ENCODE data around the gene PRKD2. TPM values are rescaled to one million over a fixed set of nuclear protein-coding genes. Genes with fewer than 3 reads are reported as not detected.
A peak's percentile ranks its signal among the peaks of the same experiment; 100 is the strongest.

Gene PRKD2
- total and polyA plus RNA-seq, 8 donors: 13.8 to 90.3 (median 21.0) TPM

- H3K4me1 ChIP-seq: no peaks in the 10 kb centered on the region
- no peak for FAIRE-seq
- H3K9me3 ChIP-seq: no peaks in the 10 kb centered on the region
These were observed 46.1 kb downstream of the PRKD2 start for GRCh38 chr19:46670813-46671212.

GRCh38 chr19:46668662-46669061 lies 48.3 kb downstream of the PRKD2 start:
- Histone ChIP-seq H3K36me3 (no peaks in the 10 kb centered on the region), H3K27me3 (no peaks in the 10 kb centered on the region), H3K27ac (no peak overlapping the region), H3K4me1 (no peaks in the 10 kb centered on the region), H3K9me3 (no peaks in the 10 kb centered on the region), H3K4me3 (no peak overlapping the region)
- no peak for DNase-seq
- ATAC-seq: no peak
- FAIRE-seq: no peak
- intact Hi-C loops (cut with DNase I): loop anchor here in 1 of 3 donors (10.0 kb wide), 1 partner anchor 144 kb away; no protein-coding TSS in a partner anchor
- TF ChIP-seq CTCF (IDR thresholded peaks at IDR 0.05): no peak
- WGBS, 2 donors: 88 to 90% methylated on average over 3 of the region's 3 CpGs

More at GRCh38 chr19:46670813-46671212, 46.1 kb downstream of the PRKD2 start:
- intact Hi-C loops (cut with DNase I): no loop called here
- no peak for DNase-seq
- no peak overlapping the region for H3K4me3 ChIP-seq
- no peak for TF ChIP-seq CTCF (IDR thresholded peaks at IDR 0.05)
- peaks cover 0 to 7% (median 4%) of the 10 kb centered on the region in 3 donors for H3K36me3 ChIP-seq
- no peak for ATAC-seq
- H3K27ac ChIP-seq: no peak overlapping the region
- no peaks in the 10 kb centered on the region for H3K27me3 ChIP-seq

DNA sequence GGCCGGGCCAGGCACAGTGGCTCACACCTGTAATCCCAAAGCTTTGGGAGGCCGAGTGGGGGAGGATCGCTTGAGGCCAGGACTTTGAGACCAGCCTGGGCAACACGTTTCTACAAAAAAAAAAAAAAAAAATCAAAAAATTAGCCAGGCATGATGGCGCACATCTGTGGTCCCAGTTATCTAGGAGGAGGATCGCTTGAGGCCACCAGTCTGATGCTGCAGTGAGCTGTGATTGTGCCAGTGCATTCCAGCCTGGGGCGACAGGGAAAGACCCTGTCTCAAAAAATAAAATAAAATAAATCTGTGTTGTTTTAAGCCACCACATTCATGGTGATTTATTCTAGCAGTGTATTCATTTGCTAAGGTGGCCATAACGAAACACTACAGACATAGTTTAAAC lies 51.8 kb downstream of the PRKD2 start:
- no peaks in the 10 kb centered on the region for H3K36me3 ChIP-seq
- no peak overlapping the region for H3K27ac ChIP-seq
- peaks cover 0 to under 1% (median 0%) of the 10 kb centered on the region in 4 donors for H3K27me3 ChIP-seq
- intact Hi-C loops (cut with DNase I): loop anchor here in 1 of 3 donors (10.0 kb wide), 1 partner anchor 140 kb away; no protein-coding TSS in a partner anchor
- 72 to 75% methylated on average over 8 of the region's 8 CpGs for WGBS, 2 donors
- ATAC-seq (no peak), DNase-seq (no peak), FAIRE-seq (no peak)
- H3K4me3 ChIP-seq: no peak overlapping the region
- no peak for TF ChIP-seq CTCF (IDR thresholded peaks at IDR 0.05)
- peaks cover 5 to 9% (median 7%) of the 10 kb centered on the region in 3 donors for H3K4me1 ChIP-seq
- no peaks in the 10 kb centered on the region for H3K9me3 ChIP-seq

DNA sequence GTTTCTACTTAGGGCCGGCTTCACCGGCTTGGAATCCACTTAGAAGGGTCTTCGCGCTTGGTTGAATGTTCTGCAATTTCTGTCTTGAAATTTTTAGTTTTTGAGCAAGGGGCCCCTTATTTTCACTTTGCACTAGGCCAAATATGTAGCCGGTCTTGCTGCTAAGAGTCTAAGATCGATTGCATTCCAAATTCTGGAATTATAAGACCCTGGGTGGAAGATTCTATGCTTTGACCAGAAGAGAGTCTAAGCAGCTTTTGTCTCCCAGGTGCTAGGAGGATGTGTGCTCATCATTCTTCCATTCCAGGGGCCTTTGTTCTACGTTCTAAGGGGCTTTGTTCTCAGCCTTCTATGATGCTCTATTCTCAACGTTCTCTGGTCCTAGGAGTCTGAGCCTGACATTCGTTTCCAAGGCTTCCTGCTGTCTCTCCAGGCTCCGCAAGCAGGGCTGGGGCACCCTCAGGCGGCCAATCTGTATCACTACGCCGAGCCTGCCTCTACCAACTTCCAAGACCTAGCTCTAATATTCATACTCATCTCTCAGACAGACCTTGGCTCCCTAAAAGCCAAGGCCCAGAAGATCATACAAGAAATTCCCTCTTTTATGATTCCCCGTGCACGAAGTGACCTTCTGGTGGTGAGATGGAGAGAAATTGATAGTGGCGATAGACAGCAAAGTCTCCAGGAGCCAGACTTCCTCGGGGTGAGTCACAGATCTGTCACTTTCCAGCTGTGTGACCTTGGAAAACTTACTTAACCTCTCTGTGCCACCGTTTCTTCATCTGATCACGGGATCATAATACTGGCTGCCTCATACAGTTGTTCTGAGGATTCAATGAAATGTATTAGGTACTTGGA lies 55.0 kb downstream of the PRKD2 start:
- ATAC-seq: peak; percentile 73 to 90 (median 82)
- H3K4me1 ChIP-seq: peaks cover 5 to 13% (median 10%) of the 10 kb centered on the region in 3 donors
- H3K4me3 ChIP-seq: peak overlapping the region in 2 of 4 donors; percentile 10 to 39
- DNase-seq: peak; percentile 78 to 92 (median 80)
- WGBS, 2 donors: 2 to 3% methylated on average over 19 of the region's 19 CpGs
- peak; percentile 55 to 78 (median 76) for TF ChIP-seq CTCF (IDR thresholded peaks at IDR 0.05)
- H3K36me3 ChIP-seq: no peaks in the 10 kb centered on the region
- H3K27me3 ChIP-seq: peaks cover 0 to 8% (median 0%) of the 10 kb centered on the region in 4 donors
- H3K27ac ChIP-seq: peak overlapping the region in 2 of 4 donors; percentile 56 to 59
- H3K9me3 ChIP-seq: no peaks in the 10 kb centered on the region
- intact Hi-C loops (cut with DNase I): loop anchor here in 2 of 3 donors (5.0 to 10.0 kb wide), 2 partner anchors 50 to 137 kb away; no protein-coding TSS in a partner anchor
- no peak for FAIRE-seq
